Measurements from ENCODE around the gene TCIRG1.
"Not testable (repeated sequence)": the region's sequence is repeated elsewhere in the genome, so short reads cannot be mapped to it uniquely, and the experiment has no call there.

GRCh38 chr11:67991347-67992121 lies 47.3 kb upstream of the TCIRG1 start:
- not testable (repeated sequence) for TF ChIP-seq CTCF (IDR thresholded peaks at IDR 0.05; ENCODE audit: low read length); EZH2phosphoT487 (IDR thresholded peaks at IDR 0.05; ENCODE audit: low read length); EZH2 (optimal IDR thresholded peaks at IDR 0.05; ENCODE audit: low read depth, low read length)
